A549 treated with CpdA at 1 μM for 4 hours (cell line): ENCODE data around the gene ADIPOR2. TPM values are rescaled to one million over a fixed set of nuclear protein-coding genes. Genes with fewer than 3 reads are reported as not detected.

Experiments used
- total RNA-seq: library from RNA; stranded (reverse); fragments of 200-300 nt; extraction: Qiagen RNA extraction; gene quantifications from 5 replicates; pipeline ENCODE4 v1.2.3, GENCODE V29; 2022; ENCODE audit warnings: low read depth

The ADIPOR2 gene, protein sequence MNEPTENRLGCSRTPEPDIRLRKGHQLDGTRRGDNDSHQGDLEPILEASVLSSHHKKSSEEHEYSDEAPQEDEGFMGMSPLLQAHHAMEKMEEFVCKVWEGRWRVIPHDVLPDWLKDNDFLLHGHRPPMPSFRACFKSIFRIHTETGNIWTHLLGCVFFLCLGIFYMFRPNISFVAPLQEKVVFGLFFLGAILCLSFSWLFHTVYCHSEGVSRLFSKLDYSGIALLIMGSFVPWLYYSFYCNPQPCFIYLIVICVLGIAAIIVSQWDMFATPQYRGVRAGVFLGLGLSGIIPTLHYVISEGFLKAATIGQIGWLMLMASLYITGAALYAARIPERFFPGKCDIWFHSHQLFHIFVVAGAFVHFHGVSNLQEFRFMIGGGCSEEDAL
- 52.9 to 56.9 TPM (median 56.4 TPM) in 5 replicates for total RNA-seq

DNA sequence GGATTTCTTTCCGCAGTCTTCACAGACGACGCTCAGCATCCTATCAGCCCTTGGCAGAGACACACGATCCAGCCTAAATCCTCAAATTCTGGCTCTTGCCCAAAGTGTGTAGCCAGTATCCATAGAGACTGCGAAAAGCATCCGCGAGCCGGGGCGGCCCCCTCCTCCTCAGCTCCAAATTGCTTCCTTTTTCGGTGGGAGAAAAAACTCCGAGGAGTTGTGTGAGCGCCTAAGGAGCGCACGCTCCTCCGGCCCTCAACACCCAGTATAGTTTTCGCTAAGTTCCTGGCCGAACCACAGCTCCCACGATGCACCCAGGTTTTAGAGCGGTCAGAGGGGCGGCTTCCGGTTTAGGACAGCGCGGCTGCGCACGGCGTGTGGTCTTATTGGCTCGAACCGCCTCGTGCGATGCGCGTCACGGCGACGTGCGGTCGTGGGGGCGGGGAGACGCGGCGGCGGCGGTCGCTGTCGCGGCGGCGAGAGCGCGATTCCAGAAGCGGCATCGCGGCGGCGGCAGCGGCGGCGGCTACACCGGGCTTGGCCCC is at the start of gene ADIPOR2:
Gene ADIPOR2, plus strand, starts transcription at position 493 of the 545 bp plus-strand sequence. CDS start 63,274 bp downstream, outside the sequence.

DNA sequence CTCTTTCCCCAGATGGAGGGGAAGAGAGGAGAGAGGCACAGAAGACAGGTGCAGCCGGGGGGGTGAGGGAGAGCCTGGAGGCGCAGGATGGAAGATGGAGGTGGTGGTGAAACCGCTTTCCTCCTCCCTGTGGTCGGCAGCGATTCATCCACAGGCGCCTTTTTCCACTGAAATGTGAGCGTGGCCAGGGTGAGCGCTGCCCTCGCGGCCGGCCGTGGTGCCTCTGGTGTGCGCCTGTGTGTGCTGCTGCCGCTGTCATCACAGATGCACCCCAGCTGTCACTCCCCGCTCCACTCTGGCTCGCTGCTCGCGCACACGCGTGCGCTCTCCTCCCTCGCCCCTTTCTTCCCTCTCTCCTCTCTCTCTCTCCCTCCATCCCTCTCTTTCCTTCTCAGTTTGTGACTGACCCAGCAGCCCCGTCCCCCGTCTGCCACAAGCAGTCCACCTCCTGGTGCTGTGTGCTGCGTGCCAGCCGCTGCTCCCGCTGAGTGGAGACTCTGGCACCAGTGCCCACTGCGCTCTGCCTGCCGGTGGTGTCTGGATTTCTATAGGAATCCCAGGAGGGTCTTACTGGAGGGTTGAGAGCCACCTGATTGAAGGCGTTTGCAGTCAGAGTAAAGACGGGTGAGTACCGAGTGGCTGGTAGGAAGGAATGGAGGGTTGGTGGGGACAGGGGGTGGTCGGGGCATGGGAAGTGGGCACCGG is 129.5 kb downstream of the ADIPOR2 start, which contains the start of gene LRTM2:
Gene LRTM2, plus strand, starts transcription at position 375 of the 705 bp plus-strand sequence. CDS start 7,584 bp downstream, outside the sequence.

Other genes with a start within 250 kb of the ADIPOR2 start
- gene FBXL14, start 96.5 kb upstream of the ADIPOR2 start, total RNA-seq, result 8.6 to 14.0 TPM (median 12.9 TPM) in 5 replicates
- 1.4 to 2.9 TPM (median 2.1 TPM) in 5 replicates for gene WNT5B, start 61.8 kb upstream of the ADIPOR2 start, total RNA-seq
- not detected in 5 replicates for gene LRTM2, start 129.5 kb downstream of the ADIPOR2 start, total RNA-seq
- gene CACNA2D4, start 227.6 kb downstream of the ADIPOR2 start, total RNA-seq, result not detected in 5 replicates